CD8-positive, alpha-beta memory T cell (primary cell): ENCODE results near the gene GJB2. TPM values are rescaled to one million over a fixed set of nuclear protein-coding genes. Genes with fewer than 3 reads are reported as not detected.

Experiments used
- CTCF ChIA-PET: fragments of 350-600 bp; sonication (Branson Sonifier 250); formaldehyde crosslinking; loops from one replicate; lab custom pipeline; 2021; ENCODE audit warnings: antibody characterized with exemption; lab: Charles Lee
- POLR2A ChIA-PET: fragments of 350-600 bp; sonication (Branson Sonifier 250); formaldehyde crosslinking; loops from one replicate; lab custom pipeline; 2021; ENCODE audit warnings: antibody characterized with exemption; lab: Charles Lee
- DNase-seq, 5 donors: peaks; one replicate each; pipeline versions ENCODE4 v3.0.0 to v3.0.0-alpha.2; 2020 to 2022; ENCODE audit warnings: mixed read lengths in 1 of 5
- H3K27ac ChIP-seq: one replicate; pipeline ENCODE4 v1.7.0; 2013; ENCODE audit warnings: low read depth, mild to moderate bottlenecking, low read length, moderate library complexity
- H3K27me3 ChIP-seq: 2 replicates; pipeline ENCODE4 v1.7.0; 2013; ENCODE audit warnings: low read length, mild to moderate bottlenecking; ENCODE audit not compliant: insufficient read depth, poor library complexity, severe bottlenecking
- H3K36me3 ChIP-seq: 2 replicates; pipeline ENCODE4 v1.7.0; 2013; ENCODE audit warnings: mild to moderate bottlenecking, low read length, moderate library complexity; ENCODE audit not compliant: insufficient read depth
- H3K4me1 ChIP-seq: 2 replicates; pipeline ENCODE4 v1.7.0; 2013; ENCODE audit warnings: mild to moderate bottlenecking, low read length, moderate library complexity; ENCODE audit not compliant: insufficient read depth
- H3K4me3 ChIP-seq: 2 replicates; pipeline ENCODE4 v1.7.0; 2013; ENCODE audit warnings: mild to moderate bottlenecking, low read length
- H3K9me3 ChIP-seq: 2 replicates; pipeline ENCODE4 v1.7.0; 2013; ENCODE audit warnings: mild to moderate bottlenecking, low read length
- H3K27ac Mint-ChIP-seq, 8 donors: one replicate each; pipeline ENCODE4 v1.8.0; 2020 to 2021; ENCODE audit warnings: mixed read lengths in 8 of 8, mild to moderate bottlenecking in 6 of 8, inconsistent platforms in 3 of 8, moderate library complexity in 3 of 8
- H3K27me3 Mint-ChIP-seq, 2 donors: one replicate each; pipeline ENCODE4 v1.8.0; 2020 to 2021; ENCODE audit warnings: mixed read lengths in 2 of 2, mild to moderate bottlenecking in 1 of 2, moderate library complexity in 1 of 2
- H3K36me3 Mint-ChIP-seq, 3 donors: one replicate each; pipeline ENCODE4 v1.8.0; 2020 to 2021; ENCODE audit warnings: mixed read lengths in 3 of 3, inconsistent platforms in 1 of 3, mild to moderate bottlenecking in 1 of 3
- H3K4me1 Mint-ChIP-seq, 3 donors: one replicate each; pipeline ENCODE4 v1.8.0; 2020 to 2021; ENCODE audit warnings: mixed read lengths in 3 of 3, inconsistent platforms in 1 of 3, mild to moderate bottlenecking in 1 of 3
- H3K4me3 Mint-ChIP-seq, 7 donors: one replicate each; pipeline ENCODE4 v1.8.0; 2020 to 2021; ENCODE audit warnings: mixed read lengths in 7 of 7, mild to moderate bottlenecking in 6 of 7, moderate library complexity in 4 of 7, inconsistent platforms in 2 of 7
- H3K9me3 Mint-ChIP-seq, 5 donors: one replicate each; pipeline ENCODE4 v1.8.0; 2020 to 2022; ENCODE audit warnings: mixed read lengths in 5 of 5, mild to moderate bottlenecking in 3 of 5, moderate library complexity in 2 of 5, inconsistent platforms in 1 of 5
- polyA plus RNA-seq: library from polyadenylated mRNA; unstranded; fragments of 300-500 nt; fragmentation: Illumina TruSeq; gene quantifications from one replicate; pipeline ENCODE4 v1.2.3, GENCODE V29; 2021
- total RNA-seq, 2 experiments: library from RNA; stranded (reverse); gene quantifications; one replicate each; pipeline ENCODE4 v1.2.3, GENCODE V29; 2021

GJB2 gene
- total and polyA plus RNA-seq, 3 experiments from 2014 or later: 27.3 to 27.6 TPM; not detected in 1

DNA sequence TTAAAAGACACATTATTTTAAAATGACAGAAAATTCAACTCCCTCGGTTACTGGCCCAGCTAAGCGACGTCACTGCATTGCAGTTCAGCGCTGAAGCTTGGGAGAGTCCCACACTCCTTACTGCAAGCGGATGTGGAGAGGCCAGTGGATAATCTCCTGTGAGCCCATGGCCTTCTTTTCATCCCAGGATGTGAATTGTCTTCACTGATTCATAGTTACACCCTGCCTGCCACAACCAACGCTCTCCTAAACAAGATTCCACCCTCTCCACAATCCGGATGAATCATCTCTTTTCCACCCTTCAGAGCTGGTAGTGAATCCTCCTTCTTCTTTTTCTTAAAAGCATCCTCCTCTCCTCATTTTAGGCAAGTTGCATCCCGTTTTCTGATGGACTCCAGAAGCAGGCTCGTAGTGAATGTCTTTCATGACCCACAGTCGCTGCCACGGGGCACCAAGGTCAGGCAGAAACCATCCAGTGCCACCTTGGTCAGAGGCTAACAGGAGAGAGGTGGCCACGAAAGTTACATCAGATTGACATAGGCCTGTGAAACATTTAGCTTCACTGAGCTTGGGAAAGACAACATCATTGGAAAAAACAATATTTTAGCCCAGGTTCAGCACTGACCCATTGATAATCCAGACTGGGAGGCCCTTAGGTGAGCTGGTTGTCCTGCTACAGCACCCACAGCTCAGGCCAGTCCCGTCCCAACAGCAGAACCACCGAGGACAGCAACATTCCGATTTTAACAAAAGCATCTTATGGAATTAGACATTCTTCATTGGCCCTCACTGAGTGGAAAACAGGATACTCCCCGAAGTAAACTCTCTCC lies 2.0 kb downstream of the GJB2 start:
- no peak for DNase-seq
- Mint-ChIP-seq H3K27me3 (peaks cover 46 to 47% of the 10 kb centered on the region in 2 donors), H3K9me3 (no peaks in the 10 kb centered on the region), H3K4me3 (peak overlapping the region in 4 of 7 donors; percentile 0 to 56 (median 30)), H3K27ac (no peak overlapping the region), H3K4me1 (peaks cover 21 to 30% (median 22%) of the 10 kb centered on the region in 3 donors), H3K36me3 (no peaks in the 10 kb centered on the region)
- Histone ChIP-seq H3K4me1 (peaks cover 22% of the 10 kb centered on the region), H3K27me3 (peaks cover 41% of the 10 kb centered on the region), H3K27ac (no peak overlapping the region), H3K4me3 (no peak overlapping the region), H3K9me3 (no peaks in the 10 kb centered on the region), H3K36me3 (no peaks in the 10 kb centered on the region)
- ChIA-PET POLR2A (no interaction called here), CTCF (interaction anchor here (1.1 kb wide), 1 partner anchor 8 kb away, joined by 6 read pairs; no protein-coding TSS in a partner anchor)

DNA sequence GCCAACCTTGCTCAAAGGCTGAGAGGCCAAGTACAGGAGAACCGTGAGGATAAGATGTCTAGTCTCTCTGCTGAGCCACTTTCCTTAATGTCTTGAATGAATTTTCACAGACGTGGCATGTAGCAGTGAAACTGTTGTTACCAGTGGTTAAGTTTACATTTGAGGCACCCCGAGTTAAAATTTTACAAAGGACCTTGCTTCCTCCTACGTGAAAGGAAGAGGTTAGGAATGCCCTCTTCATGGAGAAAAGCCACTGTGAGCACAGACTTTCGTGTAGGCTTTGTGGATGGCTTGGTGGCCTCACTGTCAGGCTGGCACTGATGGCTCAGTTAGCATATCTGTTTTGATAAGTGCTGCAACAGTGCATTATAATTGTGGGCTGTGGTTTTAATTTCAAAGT lies 2.7 kb downstream of the GJB2 start:
- Mint-ChIP-seq H3K27me3 (peaks cover 42 to 44% of the 10 kb centered on the region in 2 donors), H3K36me3 (no peaks in the 10 kb centered on the region), H3K9me3 (no peaks in the 10 kb centered on the region), H3K4me1 (peaks cover 20 to 30% (median 22%) of the 10 kb centered on the region in 3 donors), H3K4me3 (peak overlapping the region in 1 of 7 donors; percentile 41), H3K27ac (no peak overlapping the region)
- ChIA-PET CTCF (interaction anchor here (0.8 kb wide), 1 partner anchor 12 kb away, joined by 3 read pairs; no protein-coding TSS in a partner anchor), POLR2A (no interaction called here)
- Histone ChIP-seq H3K9me3 (no peaks in the 10 kb centered on the region), H3K4me3 (no peak overlapping the region), H3K27ac (no peak overlapping the region), H3K4me1 (peaks cover 22% of the 10 kb centered on the region), H3K36me3 (no peaks in the 10 kb centered on the region), H3K27me3 (peaks cover 35% of the 10 kb centered on the region)
- DNase-seq: no peak

GRCh38 chr13:20188667-20189553 lies 3.8 kb downstream of the GJB2 start:
- CTCF ChIA-PET: no interaction called here
- Histone ChIP-seq H3K4me3 (no peak overlapping the region), H3K9me3 (no peaks in the 10 kb centered on the region), H3K27ac (no peak overlapping the region), H3K4me1 (peaks cover 13% of the 10 kb centered on the region), H3K36me3 (no peaks in the 10 kb centered on the region), H3K27me3 (peaks cover 23% of the 10 kb centered on the region)
- Mint-ChIP-seq H3K36me3 (no peaks in the 10 kb centered on the region), H3K4me1 (peaks cover 9 to 19% (median 11%) of the 10 kb centered on the region in 3 donors), H3K27me3 (peaks cover 30 to 32% of the 10 kb centered on the region in 2 donors), H3K4me3 (no peak overlapping the region), H3K9me3 (no peaks in the 10 kb centered on the region), H3K27ac (peak overlapping the region in 1 of 8 donors; percentile 27)
- no peak for DNase-seq
- POLR2A ChIA-PET: no interaction called here

DNA sequence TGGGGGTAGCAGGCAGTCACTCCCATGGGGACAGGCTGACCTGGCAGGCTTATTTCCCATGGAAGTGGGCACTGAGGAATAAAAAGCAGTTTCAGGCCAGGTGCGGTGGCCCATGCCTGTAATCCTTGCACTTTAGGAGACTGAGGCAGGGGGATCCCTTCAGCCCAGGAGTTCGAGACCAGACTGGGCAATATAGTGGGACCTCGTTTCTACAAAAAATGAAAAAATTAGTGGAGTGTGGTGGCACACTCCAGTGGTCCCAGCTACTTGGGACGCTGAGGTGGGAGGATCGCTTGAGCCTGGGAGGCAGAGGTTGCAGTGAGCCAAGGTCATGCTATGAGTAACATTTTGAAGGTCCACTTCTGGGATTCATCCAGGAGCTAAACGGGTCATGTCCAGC lies 6.0 kb downstream of the GJB2 start:
- Mint-ChIP-seq H3K27ac (no peak overlapping the region), H3K9me3 (no peaks in the 10 kb centered on the region), H3K36me3 (no peaks in the 10 kb centered on the region), H3K27me3 (peaks cover 20 to 26% of the 10 kb centered on the region in 2 donors), H3K4me3 (no peak overlapping the region), H3K4me1 (peaks cover 0 to 5% (median under 1%) of the 10 kb centered on the region in 3 donors)
- H3K4me3 ChIP-seq: no peak overlapping the region
- H3K36me3 ChIP-seq: no peaks in the 10 kb centered on the region
- no peaks in the 10 kb centered on the region for H3K4me1 ChIP-seq
- ChIA-PET POLR2A (no interaction called here), CTCF (interaction anchor here (0.6 to 1.3 kb wide), 2 partner anchors 10 to 738 kb away, joined by 3 to 4 read pairs; no protein-coding TSS in a partner anchor)
- H3K9me3 ChIP-seq: no peaks in the 10 kb centered on the region
- H3K27me3 ChIP-seq: peaks cover 11% of the 10 kb centered on the region
- no peak overlapping the region for H3K27ac ChIP-seq
- DNase-seq: no peak

- POLR2A ChIA-PET: no interaction called here
- no peak overlapping the region for H3K4me3 Mint-ChIP-seq
These were observed 7.2 kb downstream of the GJB2 start for GRCh38 chr13:20185366-20186056.

GRCh38 chr13:20182231-20182846 lies 10.4 kb downstream of the GJB2 start:
- peak in 4 of 5 donors; percentile 18 to 66 (median 58) for DNase-seq
- Histone ChIP-seq H3K36me3 (no peaks in the 10 kb centered on the region), H3K27me3 (peaks cover 8% of the 10 kb centered on the region), H3K9me3 (no peaks in the 10 kb centered on the region), H3K4me1 (no peaks in the 10 kb centered on the region), H3K4me3 (no peak overlapping the region), H3K27ac (no peak overlapping the region)
- CTCF ChIA-PET: interaction anchor here (1.1 to 1.4 kb wide), 4 partner anchors 9 to 743 kb away, joined by 3 to 6 read pairs (median 3); no protein-coding TSS in a partner anchor
- Mint-ChIP-seq H3K27ac (no peak overlapping the region), H3K27me3 (peaks cover 31 to 53% of the 10 kb centered on the region in 2 donors), H3K36me3 (no peaks in the 10 kb centered on the region), H3K9me3 (no peaks in the 10 kb centered on the region), H3K4me3 (no peak overlapping the region), H3K4me1 (peaks cover 0 to 2% (median 0%) of the 10 kb centered on the region in 3 donors)
- POLR2A ChIA-PET: interaction anchor here (0.8 kb wide), 1 partner anchor 315 kb away, joined by 19 read pairs; no protein-coding TSS in a partner anchor

More at GRCh38 chr13:20185366-20186056, 7.2 kb downstream of the GJB2 start:
- Histone ChIP-seq H3K27ac (no peak overlapping the region), H3K27me3 (no peaks in the 10 kb centered on the region), H3K4me3 (no peak overlapping the region), H3K36me3 (no peaks in the 10 kb centered on the region), H3K4me1 (no peaks in the 10 kb centered on the region), H3K9me3 (no peaks in the 10 kb centered on the region)
- Mint-ChIP-seq H3K27me3 (peaks cover 23 to 26% of the 10 kb centered on the region in 2 donors), H3K9me3 (no peaks in the 10 kb centered on the region), H3K36me3 (no peaks in the 10 kb centered on the region), H3K4me1 (no peaks in the 10 kb centered on the region), H3K27ac (no peak overlapping the region)
- CTCF ChIA-PET: interaction anchor here (1.4 to 2.0 kb wide), 2 partner anchors 10 to 12 kb away, joined by 4 to 9 read pairs; no protein-coding TSS in a partner anchor
- DNase-seq: no peak

- H3K27me3 Mint-ChIP-seq: peaks cover 36 to 61% of the 10 kb centered on the region in 2 donors
- peaks cover 14% of the 10 kb centered on the region for H3K27me3 ChIP-seq
- CTCF ChIA-PET: interaction anchor here (0.7 to 1.3 kb wide), 2 partner anchors 8 to 17 kb away, joined by 3 read pairs; no protein-coding TSS in a partner anchor
- no peaks in the 10 kb centered on the region for H3K9me3 Mint-ChIP-seq
- no peaks in the 10 kb centered on the region for H3K9me3 ChIP-seq
- H3K4me3 Mint-ChIP-seq: no peak overlapping the region
- H3K4me1 Mint-ChIP-seq: peaks cover 0 to 2% (median 0%) of the 10 kb centered on the region in 3 donors
- no peak for DNase-seq
- H3K27ac ChIP-seq: no peak overlapping the region
- no peaks in the 10 kb centered on the region for H3K36me3 Mint-ChIP-seq
- no peak overlapping the region for H3K27ac Mint-ChIP-seq
- H3K36me3 ChIP-seq: no peaks in the 10 kb centered on the region
- H3K4me1 ChIP-seq: no peaks in the 10 kb centered on the region
- no peak overlapping the region for H3K4me3 ChIP-seq
- POLR2A ChIA-PET: no interaction called here
These were observed 11.6 kb downstream of the GJB2 start for GRCh38 chr13:20181188-20181587.
